GM19240 (cell line): ENCODE results near the gene PI4KA.
A peak's percentile ranks its signal among the peaks of the same experiment; 100 is the strongest.

Experiments
- DNase-seq: peaks from one replicate; pipeline ENCODE4 v3.0.0; 2011; ENCODE audit warnings: low spot score; ENCODE audit not compliant: insufficient read length

Gene PI4KA

DNA sequence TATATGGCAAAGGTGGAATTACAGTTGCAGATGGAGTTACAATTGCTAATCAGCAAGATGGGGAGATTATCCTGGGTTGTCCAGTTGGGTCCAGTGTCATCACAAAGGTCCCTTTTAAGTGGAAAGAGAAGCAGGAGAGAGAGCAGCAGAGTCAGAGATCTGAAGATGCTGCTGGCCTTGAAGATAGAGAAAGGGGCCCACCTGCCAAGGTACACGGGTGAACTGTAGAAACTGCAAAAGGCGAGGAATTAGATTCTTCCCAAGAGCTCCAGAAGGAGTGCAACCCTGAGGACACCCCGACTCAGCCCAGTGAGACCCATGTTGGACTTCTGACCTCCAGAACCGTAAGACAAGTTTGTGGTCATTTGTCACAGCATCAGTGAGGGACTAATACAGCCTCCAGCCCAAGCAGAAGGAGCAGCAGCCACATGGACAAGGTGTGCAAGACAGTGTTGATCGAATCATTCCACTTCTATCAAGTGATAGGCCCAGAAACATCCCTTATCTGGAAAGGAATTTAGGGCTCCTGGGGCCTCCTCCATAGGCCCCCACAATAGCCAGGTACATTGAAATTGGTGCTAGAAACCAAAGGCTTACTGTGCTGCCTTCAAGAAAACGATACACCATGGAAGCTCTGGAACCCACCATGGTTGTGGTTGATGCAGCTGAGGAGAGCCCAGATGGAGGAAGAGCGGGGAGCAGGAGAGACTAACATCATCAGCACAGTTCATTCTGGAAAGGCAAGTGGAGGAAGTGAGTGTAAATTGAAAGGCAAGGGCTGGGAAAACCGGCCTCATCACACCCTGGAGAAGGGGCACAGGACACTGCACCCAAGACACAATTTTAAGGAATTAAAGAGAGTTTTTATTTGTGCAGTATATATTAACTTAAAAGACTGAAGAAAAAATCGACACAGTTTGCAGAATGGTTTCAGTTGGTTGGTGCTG is 23.5 kb upstream of the PI4KA start:
- no peak for DNase-seq

GRCh38 chr22:20881231-20881630 is 22.6 kb upstream of the PI4KA start:
- DNase-seq: no peak

- DNase-seq: no peak
These were observed 19.1 kb upstream of the PI4KA start for GRCh38 chr22:20877715-20878114.

DNA sequence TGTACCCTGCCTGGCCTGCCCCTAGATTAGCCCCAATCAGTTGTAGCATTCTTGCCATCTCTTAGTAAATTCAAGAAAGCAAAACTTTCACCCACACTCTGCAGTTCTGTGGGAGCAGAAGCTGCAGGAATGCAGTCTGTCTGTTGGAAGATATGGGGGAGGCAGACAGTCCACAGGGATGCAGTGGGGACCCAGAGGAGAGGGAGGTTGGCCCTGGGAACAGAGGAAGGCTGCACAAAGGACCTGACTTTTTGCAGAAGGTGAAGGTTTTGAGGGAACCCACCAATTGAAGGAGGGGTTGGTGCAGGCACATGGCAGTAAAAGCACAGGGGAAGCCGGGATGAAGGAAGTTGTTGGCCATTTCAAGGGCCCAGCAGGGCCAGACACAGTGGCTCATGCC is 16.7 kb upstream of the PI4KA start:
- DNase-seq: no peak

GRCh38 chr22:20873214-20873613 is 14.6 kb upstream of the PI4KA start:
- no peak for DNase-seq

DNA sequence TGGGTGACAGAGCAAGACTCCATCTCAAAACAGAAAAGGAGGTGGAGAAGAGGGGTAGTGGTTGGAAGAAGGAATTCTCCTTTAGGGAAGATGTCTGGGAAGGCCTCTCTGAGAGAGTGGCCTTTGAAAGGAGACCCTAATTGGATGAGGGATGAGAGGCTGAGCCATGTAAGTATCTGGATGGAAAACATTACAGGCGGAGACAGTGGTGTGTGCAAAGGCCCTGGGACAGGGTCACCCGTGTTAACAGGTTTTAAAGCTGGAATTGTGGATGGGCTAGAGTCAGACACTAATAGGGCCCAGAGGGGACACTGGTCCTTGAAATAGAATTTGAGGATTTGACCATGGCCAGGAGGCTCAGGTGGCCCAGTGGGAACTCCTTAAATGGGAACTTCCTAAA is 10.6 kb upstream of the PI4KA start:
- no peak for DNase-seq

GRCh38 chr22:20868025-20868962 is 9.7 kb upstream of the PI4KA start:
- no peak for DNase-seq

- no peak for DNase-seq
These were observed 8.8 kb upstream of the PI4KA start for GRCh38 chr22:20867179-20868024.

DNA sequence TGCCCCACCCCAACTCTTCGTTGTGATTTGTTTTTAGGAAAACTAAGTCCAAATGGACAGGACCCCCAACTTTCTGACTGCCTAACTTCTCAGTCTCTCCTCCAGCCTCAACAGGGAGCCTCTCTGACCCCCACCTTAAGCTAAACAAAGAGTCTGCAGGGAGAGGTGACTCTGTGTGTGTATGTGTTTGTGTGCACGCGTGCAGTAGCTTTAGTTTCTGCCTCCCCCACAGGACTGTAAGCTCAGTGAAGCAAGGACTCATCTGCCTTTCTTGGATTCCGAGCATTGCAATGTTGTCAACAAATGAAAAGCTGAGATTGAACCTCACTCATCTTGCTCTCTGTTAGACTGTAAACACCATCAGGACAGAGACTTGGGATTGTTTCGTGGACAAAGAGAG is 8.1 kb upstream of the PI4KA start:
- DNase-seq: no peak

- no peak for DNase-seq
These were observed 7.3 kb upstream of the PI4KA start for GRCh38 chr22:20865875-20866445.

DNA sequence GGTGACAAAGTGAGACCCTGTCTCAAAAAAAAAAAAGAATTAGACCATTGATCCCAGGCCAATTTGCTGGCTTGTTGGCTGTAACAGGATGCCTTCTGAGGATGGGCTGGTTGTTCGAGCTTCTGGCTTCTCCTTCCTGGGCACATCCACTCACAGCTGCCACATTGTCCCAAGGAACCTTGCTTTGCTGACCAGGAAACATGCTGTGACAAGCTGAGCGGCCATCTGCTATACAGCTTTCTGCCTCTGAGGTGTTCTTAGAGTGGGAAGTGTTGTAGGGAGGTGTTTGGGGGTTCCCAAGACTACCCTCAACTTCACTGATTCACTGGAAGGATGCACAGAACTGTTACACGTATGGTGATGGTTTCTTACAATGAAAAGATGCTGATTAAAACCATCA is 6.7 kb upstream of the PI4KA start:
- DNase-seq: no peak

- no peak for DNase-seq
These were observed 5.7 kb upstream of the PI4KA start for GRCh38 chr22:20864186-20864908.

- DNase-seq: no peak
These were observed 4.8 kb upstream of the PI4KA start for GRCh38 chr22:20863366-20863765.

- no peak for DNase-seq
These were observed 3.9 kb upstream of the PI4KA start for GRCh38 chr22:20862540-20862939.

- DNase-seq: no peak
These were observed 1.0 kb upstream of the PI4KA start for GRCh38 chr22:20859615-20860014.

GRCh38 chr22:20857838-20858614 is 585 bp downstream of the PI4KA start:
- DNase-seq: peak; percentile 57

DNA sequence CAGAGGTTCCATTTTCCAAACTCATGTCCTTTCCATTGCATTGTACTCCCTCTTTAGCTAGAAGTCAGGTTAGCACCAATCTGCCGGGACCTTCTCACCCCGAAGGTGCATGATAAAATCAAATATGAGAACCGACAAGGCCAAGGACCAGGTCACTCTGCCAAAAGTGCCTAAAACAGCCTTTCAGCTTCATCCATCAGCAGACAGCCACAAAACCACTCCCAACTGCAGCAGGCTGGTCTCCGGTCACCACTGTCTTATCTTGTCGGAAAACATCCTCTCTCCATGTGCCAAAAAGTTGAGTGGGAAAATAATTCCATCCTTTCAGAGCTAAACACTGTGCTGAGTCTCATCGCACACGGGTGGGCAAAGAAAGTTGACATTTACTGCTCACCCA is 1.4 kb downstream of the PI4KA start:
- no peak for DNase-seq

DNA sequence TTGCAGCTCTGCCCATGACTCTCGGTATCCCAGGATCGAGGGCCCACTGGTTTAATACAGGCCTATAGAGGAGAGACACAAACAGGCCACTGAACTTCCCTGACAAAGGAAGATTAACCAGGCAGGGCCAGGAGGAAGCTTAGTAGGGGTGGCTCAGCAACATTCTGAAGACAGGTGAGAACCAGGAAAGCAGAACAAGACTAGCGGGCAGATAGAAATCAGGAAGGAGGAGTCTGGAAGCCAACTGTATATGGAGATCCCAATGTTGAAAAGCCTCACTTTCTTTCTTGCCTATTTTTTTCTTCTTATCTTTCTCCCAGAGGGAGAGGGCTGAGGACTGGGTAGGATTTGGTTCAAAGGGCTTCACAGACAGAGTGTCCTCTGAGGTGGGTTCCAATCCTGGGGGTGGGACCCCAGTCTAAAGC is 5.4 kb downstream of the PI4KA start:
- no peak for DNase-seq

- no peak for DNase-seq
These were observed 6.1 kb downstream of the PI4KA start for GRCh38 chr22:20852503-20852902.
